Spleen (tissue), 7 donors: ENCODE data around the gene KIAA1328.

Source experiments
- POLR2A ChIP-seq, 3 donors: fragments of 450-650 bp; IDR thresholded peaks; one replicate each; pipeline ENCODE4 v1.5.1; 2017; ENCODE audit warnings: antibody characterized with exemption in 3 of 3, mild to moderate bottlenecking in 1 of 3
- TF ChIP-seq, protein P1 (sequence below), 11 experiments: fragments of 200-600 bp in 7 of 11; fragments of 450-650 bp in 4 of 11; sonication (generic) in 4 of 11; IDR thresholded peaks in 8 of 11; conservative IDR thresholded peaks in 3 of 11; 1 replicate in 7 of 11; 2 replicates in 4 of 11; pipeline versions ENCODE4 v1.4.0 to v1.8.0; 2016 to 2021; ENCODE audit warnings: antibody characterized with exemption in 11 of 11, inconsistent platforms in 4 of 11, mild to moderate bottlenecking in 1 of 11
- donor health status: DM: no; HTN: no; CAD: no; lungs with moderate emphysema.
- donor health status: DM: no; HTN: no; CAD: no.
- donor health status: DM: no; HTN: no; CAD: no.

DNA sequence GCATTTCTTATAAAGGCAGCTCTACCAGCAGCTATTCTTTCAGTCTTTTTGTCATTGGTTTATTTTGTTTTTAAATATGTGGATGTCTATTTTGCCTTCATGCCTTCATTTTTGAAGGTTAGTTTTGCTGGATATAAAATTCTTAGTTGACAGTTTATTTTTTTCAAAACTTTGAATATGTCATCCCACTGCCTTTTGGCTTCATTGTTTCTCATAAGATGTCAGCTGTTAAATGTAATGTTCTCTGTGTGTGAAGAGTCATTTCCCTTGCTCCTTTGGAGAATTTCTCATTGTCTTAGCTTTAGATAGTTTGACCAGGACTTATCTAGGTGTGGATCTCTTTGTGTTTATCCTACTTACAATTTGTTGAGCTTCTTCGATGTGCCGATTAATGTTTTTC lies 213.5 kb downstream of the KIAA1328 start:
- TF ChIP-seq, protein P1, sequence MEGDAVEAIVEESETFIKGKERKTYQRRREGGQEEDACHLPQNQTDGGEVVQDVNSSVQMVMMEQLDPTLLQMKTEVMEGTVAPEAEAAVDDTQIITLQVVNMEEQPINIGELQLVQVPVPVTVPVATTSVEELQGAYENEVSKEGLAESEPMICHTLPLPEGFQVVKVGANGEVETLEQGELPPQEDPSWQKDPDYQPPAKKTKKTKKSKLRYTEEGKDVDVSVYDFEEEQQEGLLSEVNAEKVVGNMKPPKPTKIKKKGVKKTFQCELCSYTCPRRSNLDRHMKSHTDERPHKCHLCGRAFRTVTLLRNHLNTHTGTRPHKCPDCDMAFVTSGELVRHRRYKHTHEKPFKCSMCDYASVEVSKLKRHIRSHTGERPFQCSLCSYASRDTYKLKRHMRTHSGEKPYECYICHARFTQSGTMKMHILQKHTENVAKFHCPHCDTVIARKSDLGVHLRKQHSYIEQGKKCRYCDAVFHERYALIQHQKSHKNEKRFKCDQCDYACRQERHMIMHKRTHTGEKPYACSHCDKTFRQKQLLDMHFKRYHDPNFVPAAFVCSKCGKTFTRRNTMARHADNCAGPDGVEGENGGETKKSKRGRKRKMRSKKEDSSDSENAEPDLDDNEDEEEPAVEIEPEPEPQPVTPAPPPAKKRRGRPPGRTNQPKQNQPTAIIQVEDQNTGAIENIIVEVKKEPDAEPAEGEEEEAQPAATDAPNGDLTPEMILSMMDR (IDR thresholded peaks at IDR 0.05 in 8 of 11, conservative IDR thresholded peaks at IDR 0.05 in 3 of 11), result no peak
- TF ChIP-seq POLR2A (IDR thresholded peaks at IDR 0.05), result no peak
